HEK293 (cell line): Measurements from ENCODE around the gene C2orf74.

Experiments used
- CTCF ChIA-PET: fragments of 350-600 bp; formaldehyde crosslinking; extraction: SDS; loops from one replicate; lab custom pipeline; 2021; ENCODE audit warnings: antibody characterized with exemption; lab: Yijun Ruan, JAX
- POLR2A ChIA-PET: fragments of 300-600 bp; formaldehyde crosslinking; extraction: SDS; loops from one replicate; lab custom pipeline; 2020; ENCODE audit warnings: antibody characterized with exemption, inconsistent platforms; lab: Yijun Ruan, JAX
- H3K27ac ChIP-seq: fragments of 200-500 bp; sonication (Bioruptor generic); 2 replicates; pipeline ENCODE4 v1.5.1; 2014; ENCODE audit warnings: low read depth, low read length, control low read depth, inconsistent platforms; ENCODE audit errors: extremely low read depth
- H3K36me3 ChIP-seq, 2 experiments: fragments of 200-500 bp in 1 of 2; sonication (Bioruptor generic) in 1 of 2; 1 replicate in 1 of 2; 2 replicates in 1 of 2; pipeline ENCODE4 v1.5.1; 2014 to 2017; ENCODE audit warnings: inconsistent platforms in 2 of 2, low read length in 2 of 2; ENCODE audit not compliant: control insufficient read depth in 2 of 2, insufficient read depth in 1 of 2
- H3K4me1 ChIP-seq: fragments of 200-500 bp; sonication (Bioruptor generic); 2 replicates; pipeline ENCODE4 v1.5.1; 2014; ENCODE audit warnings: mild to moderate bottlenecking, low read length, inconsistent platforms; ENCODE audit not compliant: control insufficient read depth, insufficient read depth
- H3K4me3 ChIP-seq: 2 replicates; pipeline ENCODE4 v1.5.1; 2011; ENCODE audit warnings: low read depth, mild to moderate bottlenecking, control low read depth, low read length, moderate library complexity
- H3K9me3 ChIP-seq: fragments of 200-500 bp; sonication (Bioruptor generic); 2 replicates; pipeline ENCODE4 v1.5.1; 2014; ENCODE audit warnings: low read depth, low read length, inconsistent platforms; ENCODE audit not compliant: control insufficient read depth, insufficient read depth
- KLF10 ChIP-seq: fragments of 450-650 bp; IDR thresholded peaks from 2 replicates; pipeline ENCODE4 v1.5.1; 2018; ENCODE audit warnings: missing biosample characterization, mild to moderate bottlenecking, missing genetic modification characterization
- SETDB1 ChIP-seq: IDR thresholded peaks from one replicate; pipeline ENCODE4 v1.6.1; 2017; ENCODE audit warnings: mild to moderate bottlenecking, low read length, moderate library complexity, mixed read lengths; ENCODE audit not compliant: insufficient read length
- ZNF16 ChIP-seq: fragments of 450-650 bp; formaldehyde crosslinking; IDR thresholded peaks from 2 replicates; pipeline ENCODE4 v1.5.1; 2016; ENCODE audit warnings: low read depth, missing biosample characterization, missing genetic modification characterization
- ZNF184 ChIP-seq: fragments of 450-650 bp; IDR thresholded peaks from 2 replicates; pipeline ENCODE4 v1.5.1; 2018; ENCODE audit warnings: missing biosample characterization, mild to moderate bottlenecking, missing genetic modification characterization
- ZNF266 ChIP-seq: fragments of 450-650 bp; formaldehyde crosslinking; IDR thresholded peaks from 2 replicates; pipeline ENCODE4 v1.5.1; 2016; ENCODE audit warnings: missing biosample characterization, missing genetic modification characterization, low read depth
- ZNF521 ChIP-seq: fragments of 450-650 bp; formaldehyde crosslinking; IDR thresholded peaks from 2 replicates; pipeline ENCODE4 v1.5.1; 2017; ENCODE audit warnings: missing biosample characterization, mild to moderate bottlenecking, missing genetic modification characterization
- ZNF658 ChIP-seq: fragments of 450-650 bp; formaldehyde crosslinking; IDR thresholded peaks from 2 replicates; pipeline ENCODE4; 2016; ENCODE audit warnings: missing biosample characterization, missing genetic modification characterization
- ZNF707 ChIP-seq: fragments of 450-650 bp; formaldehyde crosslinking; IDR thresholded peaks from 2 replicates; pipeline ENCODE4 v1.5.1; 2016; ENCODE audit warnings: missing biosample characterization, missing genetic modification characterization
- ZNF791 ChIP-seq: fragments of 450-650 bp; formaldehyde crosslinking; IDR thresholded peaks from 2 replicates; pipeline ENCODE4 v1.5.1; 2016; ENCODE audit warnings: missing biosample characterization, missing genetic modification characterization
- TF ChIP-seq, protein P1 (sequence below): fragments of 450-650 bp; formaldehyde crosslinking; IDR thresholded peaks from 2 replicates; pipeline ENCODE4; 2016; ENCODE audit warnings: missing biosample characterization, missing genetic modification characterization
- TF ChIP-seq, protein P2 (sequence below): fragments of 450-650 bp; formaldehyde crosslinking; IDR thresholded peaks from 2 replicates; pipeline ENCODE4 v1.5.0; 2017; ENCODE audit warnings: missing biosample characterization, missing genetic modification characterization, borderline replicate concordance

Gene C2orf74

DNA sequence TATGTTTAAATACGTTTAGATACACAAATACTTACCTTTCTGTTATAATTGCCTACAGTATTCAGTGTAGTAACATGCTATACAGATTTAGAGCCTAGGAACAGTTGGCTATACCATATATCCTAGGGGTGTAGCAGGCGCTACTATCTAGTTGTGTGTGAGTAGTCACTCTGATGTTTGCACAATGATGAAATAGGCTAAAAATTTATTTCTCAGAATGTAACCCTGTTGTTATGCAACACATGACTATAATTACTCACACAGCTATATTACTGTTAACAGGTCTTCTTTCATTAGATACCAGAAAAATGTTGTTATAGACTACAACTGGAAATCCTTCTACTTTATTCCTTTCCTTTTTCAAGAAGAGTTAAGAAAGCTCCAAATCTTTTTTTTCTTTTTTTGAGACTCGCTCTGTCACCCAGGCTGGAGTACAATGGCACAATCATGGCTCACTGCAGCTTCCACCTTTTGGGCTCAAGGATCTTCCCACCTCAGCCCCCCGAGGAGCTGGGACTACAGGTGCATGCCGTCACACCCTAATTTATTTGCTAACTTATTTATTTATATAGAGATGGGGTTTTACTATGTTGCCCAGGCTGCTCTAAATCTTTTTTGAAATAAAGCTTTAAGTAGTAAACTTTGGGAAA, 48.5 kb downstream of the C2orf74 start (continued):
- TF ChIP-seq ZNF521 (tag by site-specific recombination) (no peak), ZNF266 (tag by site-specific recombination) (peak; percentile 83; the same call in 1 of the 2 replicates), SETDB1 (no peak), KLF10 (tag by site-specific recombination) (no peak), ZNF184 (tag by site-specific recombination) (no peak), ZNF791 (tag by site-specific recombination) (no peak), ZNF707 (no peak)
- TF ChIP-seq, protein P1, sequence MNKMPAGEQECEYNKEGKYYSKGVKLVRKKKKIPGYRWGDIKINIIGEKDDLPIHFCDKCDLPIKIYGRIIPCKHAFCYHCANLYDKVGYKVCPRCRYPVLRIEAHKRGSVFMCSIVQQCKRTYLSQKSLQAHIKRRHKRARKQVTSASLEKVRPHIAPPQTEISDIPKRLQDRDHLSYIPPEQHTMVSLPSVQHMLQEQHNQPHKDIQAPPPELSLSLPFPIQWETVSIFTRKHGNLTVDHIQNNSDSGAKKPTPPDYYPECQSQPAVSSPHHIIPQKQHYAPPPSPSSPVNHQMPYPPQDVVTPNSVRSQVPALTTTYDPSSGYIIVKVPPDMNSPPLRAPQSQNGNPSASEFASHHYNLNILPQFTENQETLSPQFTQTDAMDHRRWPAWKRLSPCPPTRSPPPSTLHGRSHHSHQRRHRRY = no peak

DNA sequence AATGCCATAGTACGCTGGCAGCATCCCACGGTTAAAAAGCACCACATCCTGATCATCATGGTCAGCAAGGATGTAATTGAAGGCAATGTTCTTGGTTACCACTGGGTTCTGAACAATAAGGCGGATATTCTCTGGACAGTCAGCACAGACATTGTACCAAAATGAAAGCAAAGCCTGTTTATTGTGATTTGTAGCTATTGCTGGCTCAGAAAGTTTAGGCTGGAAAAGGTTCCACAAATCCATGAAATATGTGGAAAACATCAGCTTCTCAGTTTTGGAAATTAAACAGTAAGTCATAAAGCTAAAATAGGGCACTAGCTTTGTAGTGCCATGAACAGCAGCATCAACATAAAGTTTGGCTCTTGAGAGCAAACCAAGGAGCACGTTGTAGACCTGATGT, 52.2 kb downstream of the C2orf74 start:
- Histone ChIP-seq H3K36me3 (peaks cover 19 to 55% of the 10 kb centered on the region in 2 experiments), H3K4me1 (no peaks in the 10 kb centered on the region), H3K27ac (no peak overlapping the region), H3K9me3 (no peaks in the 10 kb centered on the region), H3K4me3 (no peak overlapping the region)
- ChIA-PET POLR2A (no interaction called here), CTCF (no interaction called here)
- TF ChIP-seq ZNF658 (tag by site-specific recombination) (no peak), ZNF16 (tag by site-specific recombination) (no peak)
- TF ChIP-seq, protein P2, sequence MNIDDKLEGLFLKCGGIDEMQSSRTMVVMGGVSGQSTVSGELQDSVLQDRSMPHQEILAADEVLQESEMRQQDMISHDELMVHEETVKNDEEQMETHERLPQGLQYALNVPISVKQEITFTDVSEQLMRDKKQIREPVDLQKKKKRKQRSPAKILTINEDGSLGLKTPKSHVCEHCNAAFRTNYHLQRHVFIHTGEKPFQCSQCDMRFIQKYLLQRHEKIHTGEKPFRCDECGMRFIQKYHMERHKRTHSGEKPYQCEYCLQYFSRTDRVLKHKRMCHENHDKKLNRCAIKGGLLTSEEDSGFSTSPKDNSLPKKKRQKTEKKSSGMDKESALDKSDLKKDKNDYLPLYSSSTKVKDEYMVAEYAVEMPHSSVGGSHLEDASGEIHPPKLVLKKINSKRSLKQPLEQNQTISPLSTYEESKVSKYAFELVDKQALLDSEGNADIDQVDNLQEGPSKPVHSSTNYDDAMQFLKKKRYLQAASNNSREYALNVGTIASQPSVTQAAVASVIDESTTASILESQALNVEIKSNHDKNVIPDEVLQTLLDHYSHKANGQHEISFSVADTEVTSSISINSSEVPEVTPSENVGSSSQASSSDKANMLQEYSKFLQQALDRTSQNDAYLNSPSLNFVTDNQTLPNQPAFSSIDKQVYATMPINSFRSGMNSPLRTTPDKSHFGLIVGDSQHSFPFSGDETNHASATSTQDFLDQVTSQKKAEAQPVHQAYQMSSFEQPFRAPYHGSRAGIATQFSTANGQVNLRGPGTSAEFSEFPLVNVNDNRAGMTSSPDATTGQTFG (tag by site-specific recombination) = no peak
